Adipocyte (in vitro differentiated cells): ENCODE results near the gene GJA1.

Source experiments
- DNase-seq: peaks from one replicate; pipeline ENCODE4 v3.0.0-alpha.2; 2015; ENCODE audit warnings: low read depth
- H3K27me3 ChIP-seq: replicated peaks from 2 replicates; pipeline ENCODE4 v1.7.0; 2013; ENCODE audit warnings: mild to moderate bottlenecking, low read length, moderate library complexity; ENCODE audit not compliant: control insufficient read depth, insufficient read depth
- H3K36me3 ChIP-seq: 2 replicates; pipeline ENCODE4 v1.7.0; 2013; ENCODE audit warnings: low read length, mild to moderate bottlenecking, moderate library complexity; ENCODE audit not compliant: control insufficient read depth, insufficient read depth, severe bottlenecking
- H3K4me1 ChIP-seq: 2 replicates; pipeline ENCODE4 v1.7.0; 2013; ENCODE audit warnings: mild to moderate bottlenecking, low read length, moderate library complexity; ENCODE audit not compliant: control insufficient read depth, insufficient read depth
- H3K4me3 ChIP-seq: 2 replicates; pipeline ENCODE4 v1.7.0; 2013; ENCODE audit warnings: mild to moderate bottlenecking, low read length, moderate library complexity
- H3K9ac ChIP-seq: 2 replicates; pipeline ENCODE4 v1.7.0; 2013; ENCODE audit warnings: mild to moderate bottlenecking, low read length, moderate library complexity
- H3K9me3 ChIP-seq: 2 replicates; pipeline ENCODE4 v1.7.0; 2013; ENCODE audit warnings: mild to moderate bottlenecking, low read length, moderate library complexity; ENCODE audit not compliant: control insufficient read depth

GJA1 gene

DNA sequence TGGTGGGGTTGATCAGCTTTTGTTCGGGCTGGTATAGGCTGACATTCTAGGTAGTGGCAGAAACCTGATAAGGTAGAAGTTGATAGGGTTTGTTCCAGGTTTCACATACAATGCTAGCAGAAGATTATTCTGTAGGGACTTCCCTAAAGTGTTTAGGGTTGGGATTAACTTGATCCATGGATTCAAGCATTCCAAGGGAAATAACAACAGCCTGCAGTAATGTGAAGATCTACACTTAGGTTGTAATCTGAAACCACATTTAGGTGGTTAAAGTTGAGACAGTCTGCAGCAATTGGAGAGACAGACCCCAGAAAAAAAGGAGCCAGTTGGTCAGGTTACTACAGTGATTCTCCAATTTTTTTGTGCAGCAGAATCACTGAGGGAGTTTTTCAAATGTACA lies 56.1 kb downstream of the GJA1 start:
- no peaks in the 10 kb centered on the region for H3K27me3 ChIP-seq
- H3K4me1 ChIP-seq, result no peaks in the 10 kb centered on the region
- no peak overlapping the region for H3K9ac ChIP-seq
- no peak overlapping the region for H3K4me3 ChIP-seq
- H3K9me3 ChIP-seq, result no peaks in the 10 kb centered on the region
- no peak for DNase-seq
- H3K36me3 ChIP-seq, result no peaks in the 10 kb centered on the region

DNA sequence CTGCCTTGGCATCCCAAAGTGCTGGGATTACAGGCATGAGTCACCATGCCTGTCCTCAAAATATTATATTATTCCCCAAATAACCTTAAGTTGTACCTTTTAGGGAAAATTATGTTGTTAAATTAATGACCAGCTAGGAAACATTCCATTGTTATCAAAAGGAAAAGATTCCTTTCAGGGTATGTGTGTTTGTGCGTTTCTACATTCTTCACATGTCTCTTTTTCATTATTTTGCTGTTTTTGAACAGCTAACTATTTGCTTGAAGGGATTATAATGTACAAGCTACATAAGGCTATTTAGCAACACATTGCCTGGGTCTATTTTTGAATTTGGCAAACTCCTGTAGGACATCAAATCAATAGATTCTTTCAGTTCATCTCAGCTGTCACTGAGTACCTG lies 57.1 kb downstream of the GJA1 start:
- Histone ChIP-seq H3K9me3 (no peaks in the 10 kb centered on the region), H3K36me3 (no peaks in the 10 kb centered on the region), H3K4me3 (no peak overlapping the region), H3K4me1 (no peaks in the 10 kb centered on the region), H3K9ac (no peak overlapping the region), H3K27me3 (no peaks in the 10 kb centered on the region)
- DNase-seq, result no peak

DNA sequence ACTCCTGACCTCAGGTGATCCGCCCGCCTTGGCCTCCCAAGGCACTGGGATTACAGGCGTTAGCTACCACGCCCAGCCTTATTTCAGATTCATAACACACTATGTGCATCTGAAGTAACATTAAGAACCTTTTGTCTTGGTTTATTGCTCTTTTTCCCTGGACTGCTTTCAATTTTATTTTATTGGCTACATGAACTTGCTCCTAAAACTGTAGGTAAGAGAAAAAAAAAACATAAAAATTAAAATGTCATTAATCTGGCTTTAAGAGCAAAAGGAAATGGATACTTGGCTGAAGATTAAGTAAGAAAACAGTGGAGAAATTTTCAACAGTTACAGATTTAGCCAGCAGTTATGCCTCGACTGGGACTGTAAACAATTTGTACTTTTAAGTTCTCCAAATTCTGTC lies 62.5 kb downstream of the GJA1 start:
- no peaks in the 10 kb centered on the region for H3K36me3 ChIP-seq
- H3K4me1 ChIP-seq, result no peaks in the 10 kb centered on the region
- no peak overlapping the region for H3K4me3 ChIP-seq
- no peaks in the 10 kb centered on the region for H3K27me3 ChIP-seq
- no peak overlapping the region for H3K9ac ChIP-seq
- no peak for DNase-seq
- no peaks in the 10 kb centered on the region for H3K9me3 ChIP-seq

DNA sequence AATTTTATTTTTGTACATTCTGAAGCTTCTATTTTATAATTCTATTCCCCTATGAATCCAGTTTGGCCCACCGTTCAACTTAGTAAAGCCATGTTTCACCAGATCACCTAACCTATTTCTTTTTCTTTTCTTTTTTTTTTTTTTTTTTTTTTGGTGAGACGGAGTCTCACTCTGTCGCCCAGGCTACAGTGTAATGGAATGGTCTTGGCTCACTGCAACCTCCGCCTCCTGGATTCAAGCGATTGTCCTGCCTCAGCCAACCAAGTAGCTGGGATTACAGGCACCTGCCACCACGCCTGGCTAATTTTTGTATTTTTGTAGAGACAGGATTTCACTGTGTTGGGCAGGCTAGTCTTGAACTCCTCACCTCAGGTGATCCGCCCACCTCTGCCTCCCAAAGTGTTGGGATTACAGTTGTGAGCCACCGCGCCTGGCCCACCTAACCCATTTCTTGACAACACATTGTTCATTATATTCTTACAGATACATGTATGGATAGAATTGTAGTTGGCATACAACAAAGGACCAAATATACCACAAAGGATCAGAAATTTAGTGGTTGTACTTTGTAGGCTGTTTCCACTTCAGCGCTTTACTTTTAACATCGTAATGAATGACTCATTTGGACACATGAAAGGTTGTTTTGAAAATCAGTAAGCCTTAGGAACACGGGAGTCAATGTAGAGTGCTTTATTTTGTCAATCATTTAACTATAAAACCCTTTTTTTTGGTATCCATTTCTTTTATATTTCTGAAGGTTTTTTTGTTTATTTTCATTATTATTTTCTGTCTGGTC lies 63.2 kb downstream of the GJA1 start:
- Histone ChIP-seq H3K4me3 (no peak overlapping the region), H3K4me1 (peaks cover 2% of the 10 kb centered on the region), H3K9me3 (no peaks in the 10 kb centered on the region), H3K36me3 (no peaks in the 10 kb centered on the region), H3K9ac (no peak overlapping the region), H3K27me3 (no peaks in the 10 kb centered on the region)
- DNase-seq, result no peak
